ENCODE measurements around the gene KLF16. TPM values are rescaled to one million over a fixed set of nuclear protein-coding genes. Genes with fewer than 3 reads are reported as not detected.

KLF16 gene
- total RNA-seq, 4 donors from 2014 or later = 1.4 to 7.1 (median 5.5) TPM

DNA sequence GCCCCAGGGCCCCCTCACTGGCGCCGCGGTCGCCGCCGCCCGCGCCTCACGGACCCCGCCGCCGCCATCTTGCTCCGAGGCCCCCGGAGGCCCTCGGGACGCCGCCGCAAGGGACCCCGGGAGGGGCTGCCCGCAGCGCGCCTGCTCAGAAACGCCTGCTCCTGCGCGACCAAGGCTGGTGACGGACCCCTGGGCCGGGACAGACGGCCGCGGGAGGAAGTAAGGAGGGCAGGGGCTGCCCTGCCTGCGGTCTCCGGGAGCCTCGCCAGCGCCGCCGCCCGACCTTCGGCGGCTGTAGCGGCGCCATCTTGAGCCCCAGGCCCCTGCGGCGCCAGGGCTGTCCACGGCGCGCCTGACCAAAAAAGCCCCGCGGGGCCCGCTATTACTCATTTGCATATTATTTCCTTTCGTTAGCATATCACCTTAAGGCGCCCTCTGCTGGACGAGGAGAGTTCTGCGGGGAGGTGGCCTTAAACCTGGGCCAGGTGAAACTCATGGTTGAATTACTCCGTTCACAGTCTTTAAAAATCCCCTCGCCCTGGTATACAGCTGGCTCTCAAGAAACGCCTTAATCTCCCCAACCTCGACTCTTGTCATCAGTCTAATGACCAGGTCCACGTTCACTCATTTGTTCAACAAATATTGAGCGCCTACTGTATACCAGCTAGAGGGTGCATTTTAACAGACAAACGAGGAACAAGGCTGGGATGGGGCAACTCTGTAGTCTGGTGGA lies 14.8 kb downstream of the KLF16 start, which contains the start of gene REXO1:
REXO1 (minus strand) TSS at position 85 of the 733 bp plus-strand sequence. CDS start 125 bp downstream, outside the sequence.
- Histone ChIP-seq H3K4me3 (peak within 1 kb of the TSS; percentile 83 to 100), H3K27me3 (peaks cover 16% of the 10 kb centered on the region), H3K36me3 (peaks cover 0 to 10% of the 10 kb centered on the region in 2 donors), H3K4me1 (peaks cover 0 to 65% (median 42%) of the 10 kb centered on the region in 3 donors), H3K27ac (peak within 1 kb of the TSS; percentile 96 to 99 (median 98)), H3K9me3 (no peaks in the 10 kb centered on the region)
- peak; percentile 93 for ATAC-seq
- peak; percentile 10 for TF ChIP-seq POLR2AphosphoS5 (IDR thresholded peaks at IDR 0.05)
- TF ChIP-seq POLR2A (IDR thresholded peaks at IDR 0.05) = peak; percentile 32 to 57
- TF ChIP-seq, protein P1, sequence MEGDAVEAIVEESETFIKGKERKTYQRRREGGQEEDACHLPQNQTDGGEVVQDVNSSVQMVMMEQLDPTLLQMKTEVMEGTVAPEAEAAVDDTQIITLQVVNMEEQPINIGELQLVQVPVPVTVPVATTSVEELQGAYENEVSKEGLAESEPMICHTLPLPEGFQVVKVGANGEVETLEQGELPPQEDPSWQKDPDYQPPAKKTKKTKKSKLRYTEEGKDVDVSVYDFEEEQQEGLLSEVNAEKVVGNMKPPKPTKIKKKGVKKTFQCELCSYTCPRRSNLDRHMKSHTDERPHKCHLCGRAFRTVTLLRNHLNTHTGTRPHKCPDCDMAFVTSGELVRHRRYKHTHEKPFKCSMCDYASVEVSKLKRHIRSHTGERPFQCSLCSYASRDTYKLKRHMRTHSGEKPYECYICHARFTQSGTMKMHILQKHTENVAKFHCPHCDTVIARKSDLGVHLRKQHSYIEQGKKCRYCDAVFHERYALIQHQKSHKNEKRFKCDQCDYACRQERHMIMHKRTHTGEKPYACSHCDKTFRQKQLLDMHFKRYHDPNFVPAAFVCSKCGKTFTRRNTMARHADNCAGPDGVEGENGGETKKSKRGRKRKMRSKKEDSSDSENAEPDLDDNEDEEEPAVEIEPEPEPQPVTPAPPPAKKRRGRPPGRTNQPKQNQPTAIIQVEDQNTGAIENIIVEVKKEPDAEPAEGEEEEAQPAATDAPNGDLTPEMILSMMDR (IDR thresholded peaks at IDR 0.05) = peak in 3 of 4 experiments; percentile 86 to 94 (median 92)
- no peak for TF ChIP-seq EP300 (IDR thresholded peaks at IDR 0.05)
- WGBS, 2 donors (ENCODE audit: low coverage in 1 of 2) = 3 to 20% methylated on average over 1 to 9 of the region's 60 CpGs

DNA sequence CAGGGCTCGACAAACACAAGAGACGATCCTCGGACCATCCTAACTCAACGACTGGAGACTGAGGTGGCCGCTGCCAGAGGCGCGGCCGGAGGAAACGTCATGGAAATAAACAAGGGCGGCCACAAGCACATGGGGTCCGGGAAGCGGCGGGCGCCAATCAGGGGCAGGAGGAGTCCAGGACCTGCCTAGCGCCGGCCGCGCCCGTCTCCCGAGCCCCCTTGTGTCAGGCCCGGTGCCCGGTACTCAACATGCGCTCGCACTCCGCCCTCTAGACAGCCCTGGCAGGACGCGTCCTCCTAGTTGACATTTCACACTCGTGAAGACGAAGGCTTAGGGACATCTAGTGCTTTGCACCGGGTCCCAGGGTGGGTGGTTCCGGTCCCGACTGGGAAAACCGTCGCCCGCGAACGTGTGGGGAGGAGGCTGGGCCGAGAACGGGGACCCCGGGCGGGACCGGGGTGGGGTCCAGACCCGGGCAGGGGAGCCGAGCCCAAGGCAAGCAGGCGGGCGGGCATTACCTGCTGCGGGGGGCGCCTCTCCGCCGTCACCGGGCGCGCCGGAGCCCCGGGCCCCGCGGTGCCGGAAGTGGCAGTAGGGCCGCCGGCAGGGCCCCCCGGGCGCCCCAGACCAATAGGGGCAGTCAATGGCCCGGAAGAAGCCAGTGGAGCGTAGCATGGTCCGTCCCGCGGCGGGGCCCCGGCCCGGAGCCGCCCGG lies 15.5 kb downstream of the KLF16 start:
- H3K4me1 ChIP-seq = peaks cover 0 to 65% (median 46%) of the 10 kb centered on the region in 3 donors
- H3K4me3 ChIP-seq = peak overlapping the region; percentile 83 to 100
- 0% methylated on average over 6 to 8 of the region's 72 CpGs for WGBS, 2 donors (ENCODE audit: low coverage in 1 of 2)
- peak overlapping the region; percentile 96 to 99 (median 98) for H3K27ac ChIP-seq
- H3K36me3 ChIP-seq = peaks cover 0 to 10% of the 10 kb centered on the region in 2 donors
- peak; percentile 13 for ATAC-seq
- H3K27me3 ChIP-seq = peaks cover 16% of the 10 kb centered on the region
- no peak for TF ChIP-seq POLR2AphosphoS5 (IDR thresholded peaks at IDR 0.05)
- no peak for TF ChIP-seq EP300 (IDR thresholded peaks at IDR 0.05)
- no peak for TF ChIP-seq POLR2A (IDR thresholded peaks at IDR 0.05)
- TF ChIP-seq, protein P1 (IDR thresholded peaks at IDR 0.05) = no peak
- no peaks in the 10 kb centered on the region for H3K9me3 ChIP-seq

DNA sequence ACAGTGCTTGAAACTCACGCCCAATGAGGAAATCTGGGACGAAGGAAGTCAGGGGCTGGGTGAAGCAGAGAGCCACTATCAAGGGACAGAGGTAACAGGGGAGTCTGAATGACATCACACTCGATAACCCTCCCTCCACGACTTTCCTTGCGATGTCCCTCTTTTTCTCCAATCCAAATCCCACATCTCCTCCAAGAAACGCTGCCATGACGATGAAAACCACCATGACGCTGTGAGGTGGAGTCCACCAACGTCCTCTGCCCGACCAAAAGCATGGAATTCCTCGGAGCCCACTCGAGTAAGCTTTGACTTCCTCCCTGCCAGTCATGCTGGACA lies 16.1 kb downstream of the KLF16 start:
- Histone ChIP-seq H3K4me1 (peaks cover 0 to 65% (median 48%) of the 10 kb centered on the region in 3 donors), H3K36me3 (peaks cover 0 to 10% of the 10 kb centered on the region in 2 donors), H3K27me3 (peaks cover 10% of the 10 kb centered on the region), H3K27ac (peak overlapping the region in 2 of 4 donors; percentile 96 to 99), H3K9me3 (no peaks in the 10 kb centered on the region), H3K4me3 (peak overlapping the region; percentile 83 to 100)
- ATAC-seq = no peak
- TF ChIP-seq, protein P1 (IDR thresholded peaks at IDR 0.05) = no peak
- TF ChIP-seq POLR2AphosphoS5 (IDR thresholded peaks at IDR 0.05) (no peak), POLR2A (IDR thresholded peaks at IDR 0.05) (no peak), EP300 (IDR thresholded peaks at IDR 0.05) (no peak)
- WGBS, 2 donors (ENCODE audit: low coverage in 1 of 2) = 16 to 25% methylated on average over 5 of the region's 12 CpGs

DNA sequence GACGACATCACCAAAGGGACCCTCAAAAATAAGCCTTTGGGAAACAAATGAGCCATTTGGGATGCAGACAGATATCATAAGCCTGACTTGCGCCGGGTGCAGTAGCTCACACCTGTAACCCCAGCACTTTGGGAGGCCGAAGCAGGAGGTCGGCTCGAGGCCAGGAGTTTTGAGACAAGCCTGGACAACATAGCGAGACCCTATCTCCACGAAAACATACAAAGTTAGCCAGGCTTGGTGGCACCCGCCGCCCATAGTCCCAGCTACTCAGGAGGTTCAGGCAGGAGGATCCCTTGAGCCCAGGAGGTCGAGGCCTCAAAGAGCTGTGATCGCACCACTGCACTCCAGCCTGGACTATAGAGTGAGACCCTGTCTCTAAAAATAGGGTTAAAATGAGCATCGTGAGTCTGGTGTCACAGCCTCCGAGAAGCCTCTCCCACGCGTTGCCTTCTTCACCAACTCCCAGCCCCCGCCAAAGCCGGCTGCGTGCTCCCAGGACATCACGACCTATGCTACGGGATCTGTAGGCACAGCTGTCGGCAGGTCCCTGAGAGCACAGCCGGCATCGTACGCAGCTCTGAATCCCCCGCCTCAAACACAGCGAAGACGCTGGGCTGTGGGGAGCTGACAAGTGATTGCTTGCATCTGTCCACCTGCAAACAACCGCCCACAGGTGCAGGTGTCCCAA lies 16.7 kb downstream of the KLF16 start:
- TF ChIP-seq POLR2AphosphoS5 (IDR thresholded peaks at IDR 0.05) (no peak), EP300 (IDR thresholded peaks at IDR 0.05) (no peak), POLR2A (IDR thresholded peaks at IDR 0.05) (no peak)
- TF ChIP-seq, protein P1 (IDR thresholded peaks at IDR 0.05) = no peak
- H3K9me3 ChIP-seq = no peaks in the 10 kb centered on the region
- H3K36me3 ChIP-seq = peaks cover 0 to 10% of the 10 kb centered on the region in 2 donors
- no peak for ATAC-seq
- peak overlapping the region in 1 of 2 donors; percentile 100 for H3K4me3 ChIP-seq
- H3K4me1 ChIP-seq = peaks cover 0 to 65% (median 48%) of the 10 kb centered on the region in 3 donors
- no peak overlapping the region for H3K27ac ChIP-seq
- H3K27me3 ChIP-seq = peaks cover 4% of the 10 kb centered on the region
- WGBS, 2 donors (ENCODE audit: low coverage in 1 of 2) = 20 to 73% methylated on average over 1 to 7 of the region's 29 CpGs

Measured in gastroesophageal sphincter (tissue), 4 donors.